SU-DHL-6 (cell line): ENCODE data around the gene GCDH.

Source experiments
- H2AFZ ChIP-seq: fragments of 200-600 bp; sonication (generic); 2 replicates; pipeline ENCODE4 v1.6.1; 2014; ENCODE audit warnings: low read depth, mild to moderate bottlenecking, moderate library complexity, mixed read lengths, antibody characterized with exemption, low read length; ENCODE audit not compliant: severe bottlenecking
- H3F3A ChIP-seq: fragments of 200-600 bp; shearing (Covaris generic); 2 replicates; pipeline ENCODE4 v1.6.0; 2016; ENCODE audit warnings: antibody characterized with exemption, mild to moderate bottlenecking; ENCODE audit not compliant: insufficient read depth
- H3K27ac ChIP-seq: fragments of 200-600 bp; sonication (generic); 2 replicates; pipeline ENCODE4 v1.5.1; 2016; ENCODE audit warnings: low read depth, mild to moderate bottlenecking, low read length, moderate library complexity, mixed read lengths
- H3K27me3 ChIP-seq: fragments of 200-600 bp; sonication (generic), shearing (Covaris generic); 2 replicates; pipeline ENCODE4 v1.6.0; 2014; ENCODE audit warnings: mild to moderate bottlenecking, low read length
- H3K36me3 ChIP-seq: fragments of 200-600 bp; sonication (generic); 2 replicates; pipeline ENCODE4 v1.6.1; 2014; ENCODE audit warnings: mild to moderate bottlenecking, low read length, mixed read lengths
- H3K4me2 ChIP-seq: fragments of 300-600, 200-600 bp; shearing (Covaris generic), sonication (generic); 2 replicates; pipeline ENCODE4 v1.6.0; 2014; ENCODE audit warnings: low read length, low read depth, mild to moderate bottlenecking; ENCODE audit not compliant: poor library complexity, severe bottlenecking
- H3K4me3 ChIP-seq: fragments of 200-600 bp; sonication (generic); 2 replicates; pipeline ENCODE4 v1.5.1; 2014; ENCODE audit warnings: antibody characterized with exemption, low read length, mild to moderate bottlenecking, mixed read lengths; ENCODE audit not compliant: insufficient read depth, poor library complexity, severe bottlenecking
- H3K79me2 ChIP-seq: fragments of 200-600 bp; sonication (generic); 2 replicates; pipeline ENCODE4 v1.6.1; 2014; ENCODE audit warnings: mild to moderate bottlenecking, low read length, moderate library complexity; ENCODE audit not compliant: insufficient read depth
- H3K9ac ChIP-seq: fragments of 200-600 bp; sonication (generic); 2 replicates; pipeline ENCODE4 v1.7.0; 2014; ENCODE audit warnings: mild to moderate bottlenecking, low read length
- H3K9me2 ChIP-seq: fragments of 200-600 bp; sonication (generic); replicated peaks from 2 replicates; pipeline ENCODE4 v1.6.1; 2014; ENCODE audit warnings: low read length; ENCODE audit not compliant: insufficient read depth
- H3K9me3 ChIP-seq: fragments of 200-600 bp; sonication (generic); 2 replicates; pipeline ENCODE4 v1.6.1; 2014; ENCODE audit warnings: low read length, mixed read lengths; ENCODE audit not compliant: insufficient read depth
- H4K20me1 ChIP-seq: fragments of 200-600 bp; sonication (generic); 2 replicates; pipeline ENCODE4 v1.6.1; 2014; ENCODE audit warnings: low read depth, mild to moderate bottlenecking, antibody characterized with exemption, low read length, moderate library complexity, mixed read lengths
- CTCF ChIP-seq: fragments of 200-600 bp; sonication (generic); IDR thresholded peaks from one replicate; pipeline ENCODE4 v1.5.1; 2017; ENCODE audit warnings: antibody characterized with exemption, mild to moderate bottlenecking, low read length, moderate library complexity; ENCODE audit not compliant: insufficient read depth, poor library complexity, severe bottlenecking
- EZH2phosphoT487 ChIP-seq: fragments of 200-600 bp; sonication (generic), shearing (Covaris generic); conservative IDR thresholded peaks from 2 replicates; pipeline ENCODE4 v1.6.1; 2018; ENCODE audit warnings: mild to moderate bottlenecking, antibody characterized with exemption, low read length, moderate library complexity, mixed read lengths

The GCDH gene

GRCh38 chr19:12881172-12881808 is 9.7 kb upstream of the GCDH start, which contains the start of gene DNASE2:
Gene DNASE2 (minus strand): TSS chr19:12881449. CDS start chr19:12881375, 74 bp downstream.
- peak within 1 kb of the TSS; percentile 71 for H3K27ac ChIP-seq
- TF ChIP-seq EZH2phosphoT487 (no peak), CTCF (no peak)

GRCh38 chr19:12882589-12882988 is 8.4 kb upstream of the GCDH start:
- H3K4me2 ChIP-seq: no peak overlapping the region
- peaks cover 6% of the 10 kb centered on the region; the same call in 1 of the 2 replicates for H3F3A ChIP-seq
- peaks cover 6% of the 10 kb centered on the region; the same call in 1 of the 2 replicates for H3K79me2 ChIP-seq
- no peaks in the 10 kb centered on the region for H4K20me1 ChIP-seq
- H3K9me3 ChIP-seq: peaks cover 13% of the 10 kb centered on the region; the same call in 1 of the 2 replicates
- H3K27ac ChIP-seq: no peak overlapping the region
- H3K27me3 ChIP-seq: no peaks in the 10 kb centered on the region
- H3K36me3 ChIP-seq: no peaks in the 10 kb centered on the region
- no peak overlapping the region for H3K9ac ChIP-seq
- H3K9me2 ChIP-seq: no peaks in the 10 kb centered on the region
- H2AFZ ChIP-seq: no peak overlapping the region
- H3K4me3 ChIP-seq: no peak overlapping the region
- TF ChIP-seq EZH2phosphoT487 (no peak), CTCF (no peak)

More at GRCh38 chr19:12881172-12881808, 9.7 kb upstream of the GCDH start, which contains the start of gene DNASE2:
- H4K20me1 ChIP-seq: no peaks in the 10 kb centered on the region
- peaks cover 6% of the 10 kb centered on the region; the same call in 1 of the 2 replicates for H3F3A ChIP-seq
- no peaks in the 10 kb centered on the region for H3K27me3 ChIP-seq
- H3K79me2 ChIP-seq: peaks cover 6% of the 10 kb centered on the region; the same call in 1 of the 2 replicates
- H3K9me3 ChIP-seq: peaks cover 13% of the 10 kb centered on the region; the same call in 1 of the 2 replicates
- no peaks in the 10 kb centered on the region for H3K36me3 ChIP-seq
- no peaks in the 10 kb centered on the region for H3K9me2 ChIP-seq
- peak within 1 kb of the TSS; percentile 90 for H2AFZ ChIP-seq
- H3K4me2 ChIP-seq: peak within 1 kb of the TSS; percentile 65
- H3K4me3 ChIP-seq: peak within 1 kb of the TSS; percentile 94
- H3K9ac ChIP-seq: peak within 1 kb of the TSS; percentile 90

- Histone ChIP-seq H2AFZ (no peak overlapping the region), H3K27me3 (no peaks in the 10 kb centered on the region), H3K9ac (no peak overlapping the region), H4K20me1 (no peaks in the 10 kb centered on the region), H3F3A (peaks cover 6% of the 10 kb centered on the region; the same call in 1 of the 2 replicates), H3K9me2 (no peaks in the 10 kb centered on the region), H3K36me3 (no peaks in the 10 kb centered on the region), H3K4me3 (no peak overlapping the region), H3K4me2 (no peak overlapping the region), H3K27ac (no peak overlapping the region), H3K79me2 (peaks cover 6% of the 10 kb centered on the region; the same call in 1 of the 2 replicates), H3K9me3 (peaks cover 13% of the 10 kb centered on the region; the same call in 1 of the 2 replicates)
- TF ChIP-seq EZH2phosphoT487: no peak
- TF ChIP-seq CTCF: no peak
Observed at GRCh38 chr19:12884202-12884601, 6.8 kb upstream of the GCDH start.
